Transverse colon (tissue), 4 donors: ENCODE measurements around the gene HIPK4. TPM values are rescaled to one million over a fixed set of nuclear protein-coding genes. Genes with fewer than 3 reads are reported as not detected.

Experiments
- DNase-seq: peaks from one replicate; pipeline ENCODE4 v3.0.0-alpha.2; 2019
- H3K27ac ChIP-seq, 4 donors: fragments of 200-600 bp; sonication (generic); 2 replicates each; pipeline ENCODE4 v1.5.1; 2016 to 2018; ENCODE audit warnings: inconsistent platforms in 4 of 4
- H3K27me3 ChIP-seq: fragments of 200-600 bp; sonication (generic); 2 replicates; pipeline ENCODE4 v1.5.1; 2017; ENCODE audit warnings: inconsistent platforms
- H3K36me3 ChIP-seq, 4 donors: fragments of 200-600 bp; sonication (generic); 2 replicates each; pipeline ENCODE4 v1.5.1; 2017 to 2019; ENCODE audit warnings: inconsistent platforms in 4 of 4
- H3K4me1 ChIP-seq, 4 donors: fragments of 200-600 bp; sonication (generic); 2 replicates each; pipeline ENCODE4 v1.5.1; 2017 to 2020; ENCODE audit warnings: inconsistent platforms in 4 of 4
- H3K4me3 ChIP-seq, 4 donors: fragments of 200-600 bp; sonication (generic); 1 replicate in 1 of 4; 2 replicates in 3 of 4; pipeline versions ENCODE4 v1.5.1 to v1.6.1; 2017 to 2019; ENCODE audit warnings: inconsistent platforms in 4 of 4
- H3K9me3 ChIP-seq, 2 donors: fragments of 200-600 bp; sonication (generic); 2 replicates each; pipeline ENCODE4 v1.5.1; 2017 to 2019; ENCODE audit warnings: inconsistent platforms in 2 of 2
- EP300 ChIP-seq: sonication (generic); formaldehyde crosslinking; IDR thresholded peaks from one replicate; pipeline ENCODE4 v1.6.1; 2017; ENCODE audit warnings: antibody characterized with exemption, low read depth
- POLR2A ChIP-seq: fragments of 450-650 bp; IDR thresholded peaks from one replicate; pipeline ENCODE4 v1.6.1; 2016; ENCODE audit warnings: antibody characterized with exemption, mild to moderate bottlenecking, moderate library complexity
- POLR2AphosphoS5 ChIP-seq, 3 donors: sonication (generic); formaldehyde crosslinking; IDR thresholded peaks; one replicate each; pipeline ENCODE4 v1.6.1; 2016; ENCODE audit warnings: antibody characterized with exemption in 3 of 3
- WGBS, 2 donors: methylation state at CpG; one replicate each; pipeline ENCODE4 v1.1.5; 2018; ENCODE audit warnings: low coverage in 1 of 2; 5-methylcytosine and 5-hydroxymethylcytosine counted together
- in situ Hi-C, 4 donors: fragments of 200-750 bp; cut with MboI; loops; one replicate each; pipeline versions ENCODE4 v1.15.0 to v1.15.1; 2017; ENCODE audit warnings: low sequenced_read_pairs in 3 of 4, low pct_ligation_motif_present in 1 of 4, low pct_unique_long_range_greater_than_20kb in 1 of 4
- intact Hi-C: fragments of 100-400 bp; cut with DNase I; formaldehyde crosslinking; loops from one replicate; pipeline ENCODE4 v1.15.1; 2023; ENCODE audit warnings: low total_unique reads
- total RNA-seq, 4 donors: library from RNA; depleted of rRNA; stranded (reverse); fragments of >200 nt; gene quantifications; one replicate each; pipeline ENCODE4 v1.1.0, GENCODE V29; 2016
- TF ChIP-seq, protein P1 (sequence below), 5 experiments: fragments of 200-600 bp in 3 of 5; fragments of 450-650 bp in 2 of 5; sonication (generic) in 3 of 5; IDR thresholded peaks; 1 replicate in 2 of 5; 2 replicates in 3 of 5; pipeline ENCODE4 v1.5.1; 2016 to 2017; ENCODE audit warnings: antibody characterized with exemption in 5 of 5, inconsistent platforms in 3 of 5, mild to moderate bottlenecking in 2 of 5, moderate library complexity in 1 of 5

Gene HIPK4
- total RNA-seq, 4 donors from 2014 or later, result 0.48 TPM; not detected in 3

- Histone ChIP-seq H3K4me1 (peaks cover 23 to 51% (median 30%) of the 10 kb centered on the region in 4 donors), H3K36me3 (peaks cover 0 to 10% (median 0%) of the 10 kb centered on the region in 4 donors), H3K27me3 (no peaks in the 10 kb centered on the region), H3K27ac (peak overlapping the region in 1 of 4 donors; percentile 97), H3K4me3 (no peak overlapping the region), H3K9me3 (no peaks in the 10 kb centered on the region)
- TF ChIP-seq POLR2A, result no peak
- TF ChIP-seq EP300, result no peak
- TF ChIP-seq POLR2AphosphoS5 (IDR thresholded peaks at IDR 0.05), result no peak
- TF ChIP-seq, protein P1, sequence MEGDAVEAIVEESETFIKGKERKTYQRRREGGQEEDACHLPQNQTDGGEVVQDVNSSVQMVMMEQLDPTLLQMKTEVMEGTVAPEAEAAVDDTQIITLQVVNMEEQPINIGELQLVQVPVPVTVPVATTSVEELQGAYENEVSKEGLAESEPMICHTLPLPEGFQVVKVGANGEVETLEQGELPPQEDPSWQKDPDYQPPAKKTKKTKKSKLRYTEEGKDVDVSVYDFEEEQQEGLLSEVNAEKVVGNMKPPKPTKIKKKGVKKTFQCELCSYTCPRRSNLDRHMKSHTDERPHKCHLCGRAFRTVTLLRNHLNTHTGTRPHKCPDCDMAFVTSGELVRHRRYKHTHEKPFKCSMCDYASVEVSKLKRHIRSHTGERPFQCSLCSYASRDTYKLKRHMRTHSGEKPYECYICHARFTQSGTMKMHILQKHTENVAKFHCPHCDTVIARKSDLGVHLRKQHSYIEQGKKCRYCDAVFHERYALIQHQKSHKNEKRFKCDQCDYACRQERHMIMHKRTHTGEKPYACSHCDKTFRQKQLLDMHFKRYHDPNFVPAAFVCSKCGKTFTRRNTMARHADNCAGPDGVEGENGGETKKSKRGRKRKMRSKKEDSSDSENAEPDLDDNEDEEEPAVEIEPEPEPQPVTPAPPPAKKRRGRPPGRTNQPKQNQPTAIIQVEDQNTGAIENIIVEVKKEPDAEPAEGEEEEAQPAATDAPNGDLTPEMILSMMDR (IDR thresholded peaks at IDR 0.05), result no peak
- 89% methylated on average over 5 of the region's 5 CpGs; no CpG with 5 or more reads in 1 of the 2 donors for WGBS, 2 donors
- intact Hi-C loops, result no loop called here
- in situ Hi-C loops, result loop anchor here in 2 of 4 donors (10.0 to 25.0 kb wide), 2 partner anchors 132 to 135 kb away; partner anchors contain the start of gene AKT2 (in 2 of the 2)
- no peak for DNase-seq
These were observed 29.8 kb upstream of the HIPK4 start for GRCh38 chr19:40419780-40420179.

- DNase-seq, result no peak
- Histone ChIP-seq H3K36me3 (peaks cover 0 to 10% (median 0%) of the 10 kb centered on the region in 4 donors), H3K27ac (no peak overlapping the region), H3K9me3 (no peaks in the 10 kb centered on the region), H3K4me1 (peaks cover 19 to 45% (median 24%) of the 10 kb centered on the region in 4 donors), H3K27me3 (no peaks in the 10 kb centered on the region), H3K4me3 (no peak overlapping the region)
- WGBS, 2 donors, result 69 to 100% methylated on average over 2 to 5 of the region's 5 CpGs
- TF ChIP-seq EP300, result no peak
- TF ChIP-seq POLR2AphosphoS5 (IDR thresholded peaks at IDR 0.05), result no peak
- TF ChIP-seq POLR2A, result no peak
- TF ChIP-seq, protein P1 (IDR thresholded peaks at IDR 0.05), result no peak
- in situ Hi-C loops (loop anchor here in 1 of 4 donors (25.0 kb wide), 1 partner anchor 132 kb away; the partner anchor contains the start of gene AKT2), intact Hi-C loops (no loop called here)
These were observed 29.2 kb upstream of the HIPK4 start for GRCh38 chr19:40419066-40419612.

DNA sequence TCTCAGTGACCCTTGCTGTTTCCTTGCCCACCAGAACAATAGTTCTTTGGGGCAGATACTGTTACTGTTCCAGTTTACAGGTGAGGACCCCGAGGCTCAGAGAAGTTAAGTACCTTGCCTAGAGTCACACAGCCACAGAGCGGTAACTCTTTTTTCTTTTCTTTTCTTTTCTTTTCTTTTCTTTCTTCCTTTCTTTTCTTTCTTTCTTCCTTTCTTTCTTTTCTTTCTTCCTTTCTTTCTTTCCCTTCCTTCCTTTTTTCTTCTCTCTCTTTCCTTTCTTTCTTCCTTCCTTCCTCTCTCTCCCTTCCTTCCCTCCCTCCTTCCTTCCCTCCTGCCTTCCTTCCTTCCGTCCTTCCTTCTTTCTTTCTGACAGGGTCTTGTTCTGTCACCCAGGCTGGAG, 28.1 kb upstream of the HIPK4 start:
- WGBS, 2 donors, result 86 to 100% methylated on average over 2 to 3 of the region's 3 CpGs
- no peak for TF ChIP-seq EP300
- TF ChIP-seq POLR2AphosphoS5 (IDR thresholded peaks at IDR 0.05), result no peak
- TF ChIP-seq, protein P1 (IDR thresholded peaks at IDR 0.05), result no peak
- no peak for TF ChIP-seq POLR2A

GRCh38 chr19:40417643-40417981, 27.6 kb upstream of the HIPK4 start:
- no peak for DNase-seq
- Histone ChIP-seq H3K4me3 (no peak overlapping the region), H3K27ac (peak overlapping the region; percentile 47 to 80 (median 71)), H3K4me1 (peaks cover 12 to 30% (median 13%) of the 10 kb centered on the region in 4 donors), H3K9me3 (no peaks in the 10 kb centered on the region), H3K36me3 (peaks cover 0 to 3% (median 0%) of the 10 kb centered on the region in 4 donors), H3K27me3 (no peaks in the 10 kb centered on the region)
- in situ Hi-C loops, result loop anchor here in 1 of 4 donors (25.0 kb wide), 1 partner anchor 130 kb away; the partner anchor contains the start of gene AKT2
- WGBS, 2 donors, result 81% methylated on average over 4 of the region's 4 CpGs; no CpG with 5 or more reads in 1 of the 2 donors
- TF ChIP-seq POLR2A (no peak), POLR2AphosphoS5 (IDR thresholded peaks at IDR 0.05) (no peak), EP300 (no peak)
- TF ChIP-seq, protein P1 (IDR thresholded peaks at IDR 0.05), result no peak
- intact Hi-C loops, result no loop called here

More for the DNA sequence above, 28.1 kb upstream of the HIPK4 start:
- no peak for DNase-seq
- H3K4me3 ChIP-seq, result no peak overlapping the region
- peaks cover 13 to 34% (median 16%) of the 10 kb centered on the region in 4 donors for H3K4me1 ChIP-seq
- no peaks in the 10 kb centered on the region for H3K9me3 ChIP-seq
- H3K27ac ChIP-seq, result peak overlapping the region in 3 of 4 donors; percentile 67 to 80 (median 75)
- in situ Hi-C loops, result loop anchor here in 1 of 4 donors (25.0 kb wide), 1 partner anchor 131 kb away; the partner anchor contains the start of gene AKT2
- H3K27me3 ChIP-seq, result no peaks in the 10 kb centered on the region
- intact Hi-C loops, result no loop called here
- H3K36me3 ChIP-seq, result peaks cover 0 to 8% (median 0%) of the 10 kb centered on the region in 4 donors
